ENCODE measurements around the gene SNX13. TPM values are rescaled to one million over a fixed set of nuclear protein-coding genes. Genes with fewer than 3 reads are reported as not detected.
"Not testable (repeated sequence)": the region's sequence is repeated elsewhere in the genome, so short reads cannot be mapped to it uniquely, and the experiment has no call there.

Gene SNX13
- total RNA-seq, 6 experiments from 2014 or later, result 29.0 to 33.1 (median 30.3) TPM

DNA sequence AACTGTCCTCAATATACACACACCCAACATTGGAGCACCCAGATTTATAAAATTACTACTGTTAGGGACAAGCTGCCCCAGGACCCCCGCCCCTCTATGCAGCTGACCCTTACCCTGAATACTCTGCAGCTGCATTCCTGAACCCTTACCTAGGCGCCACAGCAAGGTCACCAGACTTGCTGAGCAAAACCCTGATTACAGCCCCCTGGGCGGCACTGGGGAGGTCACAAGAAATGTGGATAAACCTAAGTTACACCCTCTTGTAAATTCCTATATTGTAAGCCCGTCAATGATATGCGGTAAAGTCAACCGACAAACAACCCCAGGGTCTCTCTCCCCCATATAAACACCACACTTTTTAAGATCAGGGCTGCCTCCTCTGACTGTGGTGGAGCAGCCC, 25.1 kb downstream of the SNX13 start:
- no peaks in the 10 kb centered on the region; the same call in 1 of the 2 replicates for H3K27me3 Mint-ChIP-seq (ENCODE audit: insufficient read depth)
- no peaks in the 10 kb centered on the region for H3K9me3 Mint-ChIP-seq
- TF ChIP-seq, protein P1, sequence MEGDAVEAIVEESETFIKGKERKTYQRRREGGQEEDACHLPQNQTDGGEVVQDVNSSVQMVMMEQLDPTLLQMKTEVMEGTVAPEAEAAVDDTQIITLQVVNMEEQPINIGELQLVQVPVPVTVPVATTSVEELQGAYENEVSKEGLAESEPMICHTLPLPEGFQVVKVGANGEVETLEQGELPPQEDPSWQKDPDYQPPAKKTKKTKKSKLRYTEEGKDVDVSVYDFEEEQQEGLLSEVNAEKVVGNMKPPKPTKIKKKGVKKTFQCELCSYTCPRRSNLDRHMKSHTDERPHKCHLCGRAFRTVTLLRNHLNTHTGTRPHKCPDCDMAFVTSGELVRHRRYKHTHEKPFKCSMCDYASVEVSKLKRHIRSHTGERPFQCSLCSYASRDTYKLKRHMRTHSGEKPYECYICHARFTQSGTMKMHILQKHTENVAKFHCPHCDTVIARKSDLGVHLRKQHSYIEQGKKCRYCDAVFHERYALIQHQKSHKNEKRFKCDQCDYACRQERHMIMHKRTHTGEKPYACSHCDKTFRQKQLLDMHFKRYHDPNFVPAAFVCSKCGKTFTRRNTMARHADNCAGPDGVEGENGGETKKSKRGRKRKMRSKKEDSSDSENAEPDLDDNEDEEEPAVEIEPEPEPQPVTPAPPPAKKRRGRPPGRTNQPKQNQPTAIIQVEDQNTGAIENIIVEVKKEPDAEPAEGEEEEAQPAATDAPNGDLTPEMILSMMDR (IDR thresholded peaks at IDR 0.05), result no peak

DNA sequence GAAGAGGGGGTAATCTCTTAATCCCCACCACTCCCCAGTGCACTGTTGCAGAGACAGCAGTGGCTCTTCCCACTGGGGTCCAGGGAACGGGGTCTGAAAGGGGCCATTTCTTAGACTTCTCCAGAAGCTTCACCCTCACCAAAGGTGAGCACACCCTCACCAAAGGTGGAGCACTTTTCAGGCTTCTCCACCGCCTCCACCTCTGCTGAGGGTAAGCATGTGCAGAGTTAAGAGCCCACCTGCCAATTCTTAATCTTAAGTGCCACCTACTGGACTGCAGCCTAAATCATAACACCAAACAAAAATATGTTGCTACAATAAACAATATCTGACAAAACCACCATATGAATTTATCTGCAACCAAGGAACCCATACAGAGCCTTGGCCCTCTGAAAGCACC, 27.0 kb downstream of the SNX13 start:
- Mint-ChIP-seq H3K36me3 (ENCODE audit: low read depth) (peaks cover 23% of the 10 kb centered on the region), H3K27me3 (ENCODE audit: insufficient read depth) (no peaks in the 10 kb centered on the region; the same call in 1 of the 2 replicates), H3K9me3 (no peaks in the 10 kb centered on the region), H3K4me1 (ENCODE audit: low read depth) (peaks cover 26% of the 10 kb centered on the region), H3K27ac (no peak overlapping the region), H3K4me3 (no peak overlapping the region)
- no peak for DNase-seq
- TF ChIP-seq, protein P1 (IDR thresholded peaks at IDR 0.05), result no peak

More for the DNA sequence above, 25.1 kb downstream of the SNX13 start:
- no peak for DNase-seq
- H3K36me3 Mint-ChIP-seq (ENCODE audit: low read depth), result peaks cover 10% of the 10 kb centered on the region
- H3K4me1 Mint-ChIP-seq (ENCODE audit: low read depth), result peaks cover 16% of the 10 kb centered on the region
- H3K27ac Mint-ChIP-seq, result no peak overlapping the region
- no peak overlapping the region for H3K4me3 Mint-ChIP-seq

DNA sequence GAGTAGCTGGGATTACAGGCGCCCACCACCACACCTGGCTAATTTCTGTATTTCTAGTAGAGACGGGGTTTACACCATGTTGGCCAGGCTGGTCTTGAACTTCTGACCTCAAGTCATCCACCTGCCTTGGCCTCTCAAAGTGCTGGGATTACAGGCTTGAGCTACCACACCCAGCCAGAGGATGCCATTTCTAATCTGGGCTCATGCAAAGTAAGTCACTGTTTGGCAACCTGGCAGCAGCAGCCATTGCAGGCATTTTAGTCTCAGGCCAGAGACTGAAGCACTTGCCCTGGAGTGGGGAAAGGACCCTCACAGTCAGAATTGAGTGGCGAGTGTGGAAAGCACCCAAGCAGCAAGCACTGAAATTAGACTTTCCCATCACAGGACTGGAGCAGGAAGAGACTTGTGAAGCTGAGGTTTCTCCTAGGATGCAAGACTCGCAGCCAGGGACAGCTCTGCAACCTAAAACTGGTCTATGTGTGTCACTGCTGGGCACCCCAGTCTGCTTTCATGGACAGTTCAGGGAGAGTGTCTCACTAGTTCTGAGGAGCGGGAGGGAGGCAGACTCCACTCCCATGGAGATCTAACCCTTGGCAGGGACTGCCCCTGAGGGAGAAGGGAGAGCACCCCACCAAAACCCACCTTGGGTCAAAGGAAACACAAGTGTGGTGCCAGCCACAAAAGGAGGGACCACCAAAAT, 27.6 kb downstream of the SNX13 start:
- no peak overlapping the region for H3K4me3 Mint-ChIP-seq
- peaks cover 27% of the 10 kb centered on the region for H3K36me3 Mint-ChIP-seq (ENCODE audit: low read depth)
- TF ChIP-seq, protein P1 (IDR thresholded peaks at IDR 0.05), result no peak
- peaks cover 32% of the 10 kb centered on the region for H3K4me1 Mint-ChIP-seq (ENCODE audit: low read depth)
- no peaks in the 10 kb centered on the region for H3K9me3 Mint-ChIP-seq
- H3K27me3 Mint-ChIP-seq (ENCODE audit: insufficient read depth), result no peaks in the 10 kb centered on the region; the same call in 1 of the 2 replicates
- H3K27ac Mint-ChIP-seq, result no peak overlapping the region
- DNase-seq, result no peak

DNA sequence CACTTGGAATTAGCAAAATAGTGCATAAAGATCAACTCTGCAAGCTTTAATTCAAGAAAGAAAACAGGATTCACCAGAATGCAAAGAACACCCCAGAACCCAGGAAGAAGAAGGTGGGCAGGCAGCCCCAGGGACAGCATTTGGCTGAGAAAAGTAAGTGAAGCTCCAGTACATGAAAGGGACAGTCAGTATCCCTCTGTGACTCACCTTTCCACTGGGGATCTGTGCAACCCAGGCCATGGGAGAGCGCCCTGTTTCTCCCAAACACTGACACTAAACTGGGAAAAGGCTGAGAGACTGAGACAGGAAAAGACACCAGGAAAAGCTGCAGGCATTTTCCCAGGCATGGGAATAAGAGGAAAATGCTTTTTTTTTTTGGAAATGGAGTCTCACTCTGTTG, 28.2 kb downstream of the SNX13 start:
- H3K4me3 Mint-ChIP-seq, result no peak overlapping the region

DNA sequence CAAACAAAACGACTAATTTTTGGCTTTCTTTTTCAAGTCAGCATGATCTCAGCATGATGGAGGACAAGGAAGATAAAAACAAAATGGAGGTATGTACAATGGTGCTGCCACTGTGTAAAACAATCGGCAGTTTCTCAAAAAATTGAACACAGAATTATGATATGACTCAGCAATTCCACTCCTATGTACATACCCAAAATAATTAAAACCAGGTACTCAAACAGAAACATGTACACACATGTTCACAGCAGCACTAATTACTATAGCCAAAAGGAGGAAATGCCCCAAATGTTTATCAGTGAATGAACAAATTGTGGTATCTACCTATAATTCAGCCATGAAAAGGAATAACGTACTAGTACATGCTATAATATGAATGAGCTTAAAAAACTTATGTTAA, 29.9 kb downstream of the SNX13 start:
- peaks cover 28% of the 10 kb centered on the region for H3K36me3 Mint-ChIP-seq (ENCODE audit: low read depth)
- no peak overlapping the region for H3K27ac Mint-ChIP-seq
- DNase-seq, result no peak
- H3K4me3 Mint-ChIP-seq, result no peak overlapping the region
- H3K9me3 Mint-ChIP-seq, result no peaks in the 10 kb centered on the region
- H3K4me1 Mint-ChIP-seq (ENCODE audit: low read depth), result peaks cover 42% of the 10 kb centered on the region
- H3K27me3 Mint-ChIP-seq (ENCODE audit: insufficient read depth), result no peaks in the 10 kb centered on the region
- TF ChIP-seq, protein P1 (IDR thresholded peaks at IDR 0.05), result no peak

More for the DNA sequence above, 28.2 kb downstream of the SNX13 start:
- no peaks in the 10 kb centered on the region for H3K27me3 Mint-ChIP-seq (ENCODE audit: insufficient read depth)
- TF ChIP-seq, protein P1 (IDR thresholded peaks at IDR 0.05), result no peak
- no peak for DNase-seq
- H3K36me3 Mint-ChIP-seq (ENCODE audit: low read depth), result peaks cover 28% of the 10 kb centered on the region
- no peak overlapping the region for H3K27ac Mint-ChIP-seq
- peaks cover 38% of the 10 kb centered on the region for H3K4me1 Mint-ChIP-seq (ENCODE audit: low read depth)
- no peaks in the 10 kb centered on the region for H3K9me3 Mint-ChIP-seq

DNA sequence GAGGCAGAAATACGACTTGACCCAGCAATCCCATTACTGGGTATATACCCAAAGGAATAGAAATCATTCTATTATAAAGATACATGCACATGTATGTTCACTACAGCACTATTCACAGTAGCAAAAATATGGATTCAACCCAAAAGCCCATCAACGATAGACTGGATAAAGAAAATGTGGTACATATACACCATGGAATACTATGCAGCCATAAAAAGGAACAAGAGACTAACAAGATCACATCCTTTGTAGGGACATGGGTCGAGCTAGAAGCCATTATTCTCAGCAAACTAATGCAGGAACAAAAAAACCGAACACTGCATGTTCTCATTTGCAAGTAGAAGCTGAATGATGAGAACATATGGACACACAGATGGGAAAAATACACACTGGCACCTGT, 31.0 kb downstream of the SNX13 start:
- DNase-seq; H3K4me3 Mint-ChIP-seq; H3K27ac Mint-ChIP-seq; H3K9me3 Mint-ChIP-seq; H3K27me3 Mint-ChIP-seq (ENCODE audit: insufficient read depth): not testable (repeated sequence)
- peaks cover 42% of the 10 kb centered on the region for H3K4me1 Mint-ChIP-seq (ENCODE audit: low read depth)
- H3K36me3 Mint-ChIP-seq (ENCODE audit: low read depth), result peaks cover 28% of the 10 kb centered on the region

Measured in HFFc6 (cell line).